HepG2 (cell line): ENCODE data around the gene CALML6. TPM values are rescaled to one million over a fixed set of nuclear protein-coding genes. Genes with fewer than 3 reads are reported as not detected.
A peak's percentile ranks its signal among the peaks of the same experiment; 100 is the strongest.

Source experiments
- DDIT3 ChIP-seq: sonication (generic); formaldehyde crosslinking; IDR thresholded peaks from 2 replicates; pipeline ENCODE4 v1.4.0; 2020; ENCODE audit warnings: mild to moderate bottlenecking, missing genetic modification reagents
- ZBTB4 ChIP-seq: sonication (generic); formaldehyde crosslinking; IDR thresholded peaks from 2 replicates; pipeline ENCODE4 v1.4.0; 2020; ENCODE audit warnings: missing genetic modification reagents, mild to moderate bottlenecking, borderline replicate concordance
- ZKSCAN1 ChIP-seq: fragments of 150-350 bp; IDR thresholded peaks from 2 replicates; pipeline ENCODE4 v1.6.1; 2014; ENCODE audit warnings: low read length
- ZNF205 ChIP-seq: IDR thresholded peaks from 2 replicates; pipeline ENCODE4 v1.6.1; 2018; ENCODE audit warnings: missing biosample characterization, missing genetic modification reagents
- ZNF282 ChIP-seq: fragments of 450-650 bp; IDR thresholded peaks from 2 replicates; pipeline ENCODE4 v1.6.1; 2018; ENCODE audit not compliant: partially characterized antibody
- ZNF580 ChIP-seq: IDR thresholded peaks from 2 replicates; pipeline ENCODE4 v1.6.1; 2016; ENCODE audit warnings: low read depth, borderline replicate concordance
- ZNF598 ChIP-seq: sonication (generic); formaldehyde crosslinking; IDR thresholded peaks from 2 replicates; pipeline ENCODE4 v1.5.1; 2020; ENCODE audit warnings: mild to moderate bottlenecking, missing genetic modification reagents, borderline replicate concordance
- ZNF644 ChIP-seq: IDR thresholded peaks from 2 replicates; pipeline ENCODE4 v1.6.1; 2016; ENCODE audit warnings: low read depth
- ZNF883 ChIP-seq: sonication (generic); formaldehyde crosslinking; IDR thresholded peaks from 2 replicates; pipeline ENCODE4 v1.5.1; 2020; ENCODE audit warnings: mild to moderate bottlenecking, missing genetic modification reagents; ENCODE audit errors: not compliant biosample characterization
- polyA plus RNA-seq, 8 experiments: library from polyadenylated mRNA; depleted of rRNA in 3 of 8; stranded (reverse) in 7 of 8; unstranded in 1 of 8; fragments of >200 nt; fragmentation: Illumina TruSeq in 4 of 8; extraction: Trizol in 4 of 8; gene quantifications; 2 replicates each; pipeline versions ENCODE4 v1.2.1 to v1.2.3, GENCODE V29; 2011 to 2016; ENCODE audit warnings: low read depth in 4 of 8, missing spikeins in 1 of 8, mixed read lengths in 1 of 8; ENCODE audit not compliant: insufficient read depth in 1 of 8
- total RNA-seq, 5 experiments: library from RNA; depleted of rRNA; stranded (reverse); fragments of >200 nt; fragmentation: Illumina TruSeq; extraction: Trizol; gene quantifications; 2 replicates each; pipeline ENCODE4 v1.2.3, GENCODE V29; 2016; ENCODE audit warnings: low read depth in 1 of 5
- TF ChIP-seq, protein P1 (sequence below): IDR thresholded peaks from 2 replicates; pipeline ENCODE4 v1.6.1; 2016; ENCODE audit warnings: missing compliant biosample characterization, missing genetic modification reagents, borderline replicate concordance
- TF ChIP-seq, protein P2 (sequence below): sonication (generic); formaldehyde crosslinking; IDR thresholded peaks from 2 replicates; pipeline ENCODE4 v1.4.0; 2020; ENCODE audit warnings: missing genetic modification reagents, borderline replicate concordance
- TF ChIP-seq, protein P3 (sequence below): sonication (generic); formaldehyde crosslinking; IDR thresholded peaks from 2 replicates; pipeline ENCODE4 v1.9.0; 2021; ENCODE audit warnings: missing genetic modification reagents, borderline replicate concordance

The CALML6 gene
- total and polyA plus RNA-seq, 2 of the 13 experiments (the other 11 are each of a cell fraction or from before 2014, with no cell fraction given) = 0.11 to 0.12 TPM

DNA sequence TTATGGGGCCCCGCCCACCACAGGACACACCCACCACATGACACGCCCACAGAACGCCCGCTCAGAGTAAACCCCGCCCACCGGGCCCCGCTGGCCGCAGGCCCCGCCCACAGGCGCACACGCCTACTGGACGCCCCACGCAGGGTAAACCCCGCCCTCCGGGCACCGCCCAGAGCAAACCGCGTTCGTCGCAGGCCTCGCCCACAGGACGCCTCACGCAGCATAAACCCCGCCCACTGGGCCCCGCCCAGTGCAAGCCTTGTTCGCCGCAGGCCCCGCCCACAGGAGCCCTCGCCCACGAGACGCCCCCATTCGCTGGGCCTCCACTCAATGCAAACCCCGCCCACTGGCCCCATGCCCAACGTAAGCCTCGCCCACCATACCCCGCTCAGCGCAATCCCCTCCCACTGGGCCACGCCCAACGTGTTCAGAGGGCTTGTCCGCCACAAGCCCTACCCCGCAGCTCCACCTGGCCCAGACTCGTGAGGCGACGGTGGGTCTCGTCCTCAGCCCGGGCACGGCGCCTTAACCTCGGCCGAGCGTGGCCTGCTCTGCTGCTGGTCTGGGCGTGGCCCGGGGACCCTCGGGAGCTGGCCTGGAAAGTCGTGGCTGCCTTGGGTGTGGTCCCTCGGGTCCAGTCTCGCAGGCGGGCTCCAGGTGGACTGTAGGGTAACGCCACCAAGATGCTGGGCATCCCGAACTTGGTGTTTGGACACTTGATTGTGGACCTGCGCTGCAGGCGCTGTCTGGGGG, 4.4 kb downstream of the CALML6 start (continued):
- TF ChIP-seq ZNF580 (CRISPR knock-in tag) (no peak), ZKSCAN1 (no peak), ZNF883 (CRISPR knock-in tag) (no peak), ZNF644 (CRISPR knock-in tag) (no peak), ZNF205 (CRISPR knock-in tag) (no peak), ZNF282 (no peak), ZBTB4 (peak; percentile 37; the same call in 1 of the 2 replicates), DDIT3 (CRISPR knock-in tag) (no peak), ZNF598 (0 out of 2 replicates have a peak, but pooled peaks have one; percentile 43)
- TF ChIP-seq, protein P1, sequence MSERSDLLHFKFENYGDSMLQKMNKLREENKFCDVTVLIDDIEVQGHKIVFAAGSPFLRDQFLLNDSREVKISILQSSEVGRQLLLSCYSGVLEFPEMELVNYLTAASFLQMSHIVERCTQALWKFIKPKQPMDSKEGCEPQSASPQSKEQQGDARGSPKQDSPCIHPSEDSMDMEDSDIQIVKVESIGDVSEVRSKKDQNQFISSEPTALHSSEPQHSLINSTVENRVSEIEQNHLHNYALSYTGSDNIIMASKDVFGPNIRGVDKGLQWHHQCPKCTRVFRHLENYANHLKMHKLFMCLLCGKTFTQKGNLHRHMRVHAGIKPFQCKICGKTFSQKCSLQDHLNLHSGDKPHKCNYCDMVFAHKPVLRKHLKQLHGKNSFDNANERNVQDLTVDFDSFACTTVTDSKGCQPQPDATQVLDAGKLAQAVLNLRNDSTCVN (CRISPR knock-in tag) = 0 out of 2 replicates have a peak, but pooled peaks have one; percentile 40
- TF ChIP-seq, protein P2, sequence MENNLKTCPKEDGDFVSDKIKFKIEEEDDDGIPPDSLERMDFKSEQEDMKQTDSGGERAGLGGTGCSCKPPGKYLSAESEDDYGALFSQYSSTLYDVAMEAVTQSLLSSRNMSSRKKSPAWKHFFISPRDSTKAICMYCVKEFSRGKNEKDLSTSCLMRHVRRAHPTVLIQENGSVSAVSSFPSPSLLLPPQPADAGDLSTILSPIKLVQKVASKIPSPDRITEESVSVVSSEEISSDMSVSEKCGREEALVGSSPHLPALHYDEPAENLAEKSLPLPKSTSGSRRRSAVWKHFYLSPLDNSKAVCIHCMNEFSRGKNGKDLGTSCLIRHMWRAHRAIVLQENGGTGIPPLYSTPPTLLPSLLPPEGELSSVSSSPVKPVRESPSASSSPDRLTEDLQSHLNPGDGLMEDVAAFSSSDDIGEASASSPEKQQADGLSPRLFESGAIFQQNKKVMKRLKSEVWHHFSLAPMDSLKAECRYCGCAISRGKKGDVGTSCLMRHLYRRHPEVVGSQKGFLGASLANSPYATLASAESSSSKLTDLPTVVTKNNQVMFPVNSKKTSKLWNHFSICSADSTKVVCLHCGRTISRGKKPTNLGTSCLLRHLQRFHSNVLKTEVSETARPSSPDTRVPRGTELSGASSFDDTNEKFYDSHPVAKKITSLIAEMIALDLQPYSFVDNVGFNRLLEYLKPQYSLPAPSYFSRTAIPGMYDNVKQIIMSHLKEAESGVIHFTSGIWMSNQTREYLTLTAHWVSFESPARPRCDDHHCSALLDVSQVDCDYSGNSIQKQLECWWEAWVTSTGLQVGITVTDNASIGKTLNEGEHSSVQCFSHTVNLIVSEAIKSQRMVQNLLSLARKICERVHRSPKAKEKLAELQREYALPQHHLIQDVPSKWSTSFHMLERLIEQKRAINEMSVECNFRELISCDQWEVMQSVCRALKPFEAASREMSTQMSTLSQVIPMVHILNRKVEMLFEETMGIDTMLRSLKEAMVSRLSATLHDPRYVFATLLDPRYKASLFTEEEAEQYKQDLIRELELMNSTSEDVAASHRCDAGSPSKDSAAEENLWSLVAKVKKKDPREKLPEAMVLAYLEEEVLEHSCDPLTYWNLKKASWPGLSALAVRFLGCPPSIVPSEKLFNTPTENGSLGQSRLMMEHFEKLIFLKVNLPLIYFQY = peak; percentile 80; the same call in 1 of the 2 replicates
- TF ChIP-seq, protein P3, sequence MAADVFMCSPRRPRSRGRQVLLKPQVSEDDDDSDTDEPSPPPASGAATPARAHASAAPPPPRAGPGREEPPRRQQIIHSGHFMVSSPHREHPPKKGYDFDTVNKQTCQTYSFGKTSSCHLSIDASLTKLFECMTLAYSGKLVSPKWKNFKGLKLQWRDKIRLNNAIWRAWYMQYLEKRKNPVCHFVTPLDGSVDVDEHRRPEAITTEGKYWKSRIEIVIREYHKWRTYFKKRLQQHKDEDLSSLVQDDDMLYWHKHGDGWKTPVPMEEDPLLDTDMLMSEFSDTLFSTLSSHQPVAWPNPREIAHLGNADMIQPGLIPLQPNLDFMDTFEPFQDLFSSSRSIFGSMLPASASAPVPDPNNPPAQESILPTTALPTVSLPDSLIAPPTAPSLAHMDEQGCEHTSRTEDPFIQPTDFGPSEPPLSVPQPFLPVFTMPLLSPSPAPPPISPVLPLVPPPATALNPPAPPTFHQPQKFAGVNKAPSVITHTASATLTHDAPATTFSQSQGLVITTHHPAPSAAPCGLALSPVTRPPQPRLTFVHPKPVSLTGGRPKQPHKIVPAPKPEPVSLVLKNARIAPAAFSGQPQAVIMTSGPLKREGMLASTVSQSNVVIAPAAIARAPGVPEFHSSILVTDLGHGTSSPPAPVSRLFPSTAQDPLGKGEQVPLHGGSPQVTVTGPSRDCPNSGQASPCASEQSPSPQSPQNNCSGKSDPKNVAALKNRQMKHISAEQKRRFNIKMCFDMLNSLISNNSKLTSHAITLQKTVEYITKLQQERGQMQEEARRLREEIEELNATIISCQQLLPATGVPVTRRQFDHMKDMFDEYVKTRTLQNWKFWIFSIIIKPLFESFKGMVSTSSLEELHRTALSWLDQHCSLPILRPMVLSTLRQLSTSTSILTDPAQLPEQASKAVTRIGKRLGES = no peak
